ENCODE results near the gene RTN4IP1. TPM values are rescaled to one million over a fixed set of nuclear protein-coding genes. Genes with fewer than 3 reads are reported as not detected.

The RTN4IP1 gene
- 11.7 and 13.4 TPM in 2 replicates for total RNA-seq (2013; cell fraction: nucleolus; rRNA removed)
- total RNA-seq (2014; rRNA removed) (8.8 and 10.5 TPM in 2 replicates), total RNA-seq (2014; rRNA removed; fragmentation: Illumina TruSeq; extraction: Trizol) (9.1 and 9.3 TPM in 2 replicates), total RNA-seq (2021) (9.6 and 9.9 TPM in 2 replicates), polyA plus RNA-seq (2011; rRNA removed) (9.4 and 10.1 TPM in 2 replicates), polyA plus RNA-seq (2014; fragmentation: Illumina TruSeq; extraction: Trizol) (8.2 and 10.9 TPM in 2 replicates), polyA plus RNA-seq (2014; fragmentation: Nextera tagmentation; extraction: Ambion mirVana) (10 to 100 TPM; 15.8 to 17.0 TPM), polyA plus RNA-seq (2014; rRNA removed) (9.4 and 9.7 TPM in 2 replicates), polyA plus RNA-seq (2016; fragmentation: Nextera tagmentation; extraction: Ambion mirVana) (10 to 100 TPM; 10.2 to 15.7 TPM), polyA minus RNA-seq (2011; rRNA and poly(A)+ RNA removed) (7.9 and 8.6 TPM in 2 replicates), Bru-seq, nascent RNA (percentile 51 among the genes with signal in this experiment), BruChase-seq, experiment 1, labeled RNA remaining after a 6-hour chase (percentile 48 among the genes with signal in this experiment), BruChase-seq, experiment 2, labeled RNA remaining after a 2-hour chase (percentile 46 among the genes with signal in this experiment)
- 4.7 TPM for polyA plus RNA-seq (2011; ENCODE audit: low read depth)
- polyA plus RNA-seq (2011; cell fraction: cytosol; rRNA removed), result 6.0 TPM in 2 replicates
- polyA plus RNA-seq (2011; cell fraction: nucleus; rRNA removed), result 4.2 and 5.4 TPM in 2 replicates
- 5.4 TPM in 2 replicates for polyA plus RNA-seq (2012)
- polyA minus RNA-seq (2011; cell fraction: cytosol; rRNA and poly(A)+ RNA removed), result 2.3 and 4.6 TPM in 2 replicates
- 4.2 and 6.6 TPM in 2 replicates for polyA minus RNA-seq (2011; cell fraction: nucleus; rRNA and poly(A)+ RNA removed)
- long read RNA-seq, experiment 1, transcript RTN4IP1-201 (9 exons, 1,682 nt), result major isoform, 16 of 19 reads
- long read RNA-seq, experiment 1, partial matches to known transcripts, result 0 of 19 reads
- long read RNA-seq, experiment 1, other reads (novel, unspliced or antisense), result 3 of 19 reads
- long read RNA-seq, experiment 2, transcript RTN4IP1-201 (9 exons, 1,682 nt), result major isoform, 69 of 91 reads
- long read RNA-seq, experiment 2, partial matches to known transcripts, result 1 of 91 reads
- long read RNA-seq, experiment 2, other reads (novel, unspliced or antisense), result 21 of 91 reads

GRCh38 chr6:106629103-106629858 is at the start of gene RTN4IP1, which contains the start of gene QRSL1:
Gene RTN4IP1 (minus strand): TSS chr6:106629498. CDS start chr6:106629021, 477 bp downstream.
Gene QRSL1 (plus strand): TSS chr6:106629578. CDS start chr6:106629682, 104 bp downstream.
- H3K9ac ChIP-seq (ENCODE audit: control insufficient read depth, insufficient read depth, low read length), result peak within 1 kb of the TSS; percentile 86
- TSS peak; percentile 97 for BruUV-seq (replicated peaks)
- in situ Hi-C loops (cut with MboI) (no loop called here), intact Hi-C loops (cut with micrococcal nuclease; ENCODE audit: unreplicated experiment) (loop anchor here (2.0 kb wide), 2 partner anchors 16 to 108 kb away; no protein-coding TSS in a partner anchor)
- FAIRE-seq (peak; percentile 92), DNase-seq (ENCODE audit: low read depth, low spot score) (peak; percentile 88), ATAC-seq (peak; percentile 89)
- H4K20me1 ChIP-seq (ENCODE audit: control insufficient read depth, insufficient read depth), result no peaks in the 10 kb centered on the region
- H3K4me1 ChIP-seq (ENCODE audit: control insufficient read depth, insufficient read depth, low read length), result peaks cover 16% of the 10 kb centered on the region; the same call in 1 of the 2 replicates
- no peaks in the 10 kb centered on the region for H3K9me3 ChIP-seq (replicated peaks; ENCODE audit: control insufficient read depth, insufficient read depth, low read length)
- CTCF ChIA-PET, result interaction anchor here (1.6 to 2.3 kb wide), 4 partner anchors 8 to 21 kb away, joined by 4 to 7 read pairs (median 6); no protein-coding TSS in a partner anchor
- SMC1A ChIA-PET (ENCODE audit: uncharacterized antibody, unreplicated experiment), result interaction anchor here (0.6 to 1.8 kb wide), 8 partner anchors 8 to 216 kb away, joined by 3 to 12 read pairs (median 4); no protein-coding TSS in a partner anchor
- POLR2A ChIA-PET, result interaction anchor here (0.7 to 1.3 kb wide), 3 partner anchors 9 to 19 kb away, joined by 3 to 4 read pairs (median 3); no protein-coding TSS in a partner anchor
- RAD21 ChIA-PET (ENCODE audit: unreplicated experiment), result interaction anchor here (1.0 to 1.4 kb wide), 5 partner anchors 9 to 350 kb away, joined by 3 read pairs; no protein-coding TSS in a partner anchor
- 1% methylated on average over 46 of the region's 46 CpGs for WGBS (ENCODE audit: insufficient coverage, insufficient replicate concordance, low lambda C conversion rate, missing lambda C conversion rate)
- H3K27ac ChIP-seq (ENCODE audit: control insufficient read depth, insufficient read depth), result peak within 1 kb of the TSS; percentile 81
- peak within 1 kb of the TSS; percentile 95 for H3K4me3 ChIP-seq
- no peaks in the 10 kb centered on the region for H3K36me3 ChIP-seq (ENCODE audit: control insufficient read depth in 2 of 2, insufficient read depth in 2 of 2, low read length in 1 of 2)
- peaks cover 48% of the 10 kb centered on the region for H3K79me2 ChIP-seq (ENCODE audit: control insufficient read depth, insufficient read depth, low read length)
- H3K27me3 ChIP-seq (replicated peaks in 1 of 2; ENCODE audit: control insufficient read depth in 2 of 2, insufficient read depth in 2 of 2, low read length in 1 of 2), result no peaks in the 10 kb centered on the region
- H3K4me2 ChIP-seq (ENCODE audit: control insufficient read depth, insufficient read depth), result peak within 1 kb of the TSS; percentile 71
- peak within 1 kb of the TSS; percentile 71 for H2AFZ ChIP-seq (ENCODE audit: control insufficient read depth, low read depth, low read length)
- 0 out of 2 replicates have a peak, but pooled peaks have one; percentile 21 for TF ChIP-seq NR2F1 (conservative IDR thresholded peaks at IDR 0.05)
- TF ChIP-seq CUX1 (IDR thresholded peaks at IDR 0.05; ENCODE audit: insufficient replicate concordance, low read depth, low read length), result no peak
- peak; percentile 56; the same call in 1 of the 2 replicates for TF ChIP-seq SPI1 (IDR thresholded peaks at IDR 0.05; ENCODE audit: borderline replicate concordance, insufficient read depth, low read depth, low read length)
- TF ChIP-seq BACH1 (IDR thresholded peaks at IDR 0.05; ENCODE audit: borderline replicate concordance), result 0 out of 2 replicates have a peak, but pooled peaks have one; percentile 14
- peak; percentile 95 for TF ChIP-seq MXI1 (IDR thresholded peaks at IDR 0.05; ENCODE audit: low read depth, low read length)
- TF ChIP-seq E4F1 (IDR thresholded peaks at IDR 0.05; ENCODE audit: borderline replicate concordance, partially characterized antibody), result no peak
- TF ChIP-seq FOS (IDR thresholded peaks at IDR 0.05; ENCODE audit: borderline replicate concordance, extremely low read depth, insufficient read length), result peak; percentile 74
- TF ChIP-seq EZH2 (IDR thresholded peaks at IDR 0.05; ENCODE audit: borderline replicate concordance, control insufficient read depth, low read depth, low read length), result no peak
- TF ChIP-seq CREM (IDR thresholded peaks at IDR 0.05; ENCODE audit: low read depth), result peak; percentile 82

All from GM12878 (cell line).